Right renal pelvis (tissue), 4 donors: Measurements from ENCODE around the gene CDH22. TPM values are rescaled to one million over a fixed set of nuclear protein-coding genes. Genes with fewer than 3 reads are reported as not detected.
A peak's percentile ranks its signal among the peaks of the same experiment; 100 is the strongest.

Experiments
- DNase-seq, 4 donors: peaks; one replicate each; pipeline ENCODE4 v3.0.0-alpha.2; 2013; ENCODE audit warnings: low read depth in 4 of 4, low spot score in 3 of 4, missing footprints in 1 of 4
- polyA plus RNA-seq, 4 donors: library from polyadenylated mRNA; unstranded; fragments of 120-200 nt; gene quantifications; one replicate each; pipeline ENCODE4 v1.2.1, GENCODE V29; 2013; ENCODE audit not compliant: insufficient read length in 4 of 4

Gene CDH22, protein sequence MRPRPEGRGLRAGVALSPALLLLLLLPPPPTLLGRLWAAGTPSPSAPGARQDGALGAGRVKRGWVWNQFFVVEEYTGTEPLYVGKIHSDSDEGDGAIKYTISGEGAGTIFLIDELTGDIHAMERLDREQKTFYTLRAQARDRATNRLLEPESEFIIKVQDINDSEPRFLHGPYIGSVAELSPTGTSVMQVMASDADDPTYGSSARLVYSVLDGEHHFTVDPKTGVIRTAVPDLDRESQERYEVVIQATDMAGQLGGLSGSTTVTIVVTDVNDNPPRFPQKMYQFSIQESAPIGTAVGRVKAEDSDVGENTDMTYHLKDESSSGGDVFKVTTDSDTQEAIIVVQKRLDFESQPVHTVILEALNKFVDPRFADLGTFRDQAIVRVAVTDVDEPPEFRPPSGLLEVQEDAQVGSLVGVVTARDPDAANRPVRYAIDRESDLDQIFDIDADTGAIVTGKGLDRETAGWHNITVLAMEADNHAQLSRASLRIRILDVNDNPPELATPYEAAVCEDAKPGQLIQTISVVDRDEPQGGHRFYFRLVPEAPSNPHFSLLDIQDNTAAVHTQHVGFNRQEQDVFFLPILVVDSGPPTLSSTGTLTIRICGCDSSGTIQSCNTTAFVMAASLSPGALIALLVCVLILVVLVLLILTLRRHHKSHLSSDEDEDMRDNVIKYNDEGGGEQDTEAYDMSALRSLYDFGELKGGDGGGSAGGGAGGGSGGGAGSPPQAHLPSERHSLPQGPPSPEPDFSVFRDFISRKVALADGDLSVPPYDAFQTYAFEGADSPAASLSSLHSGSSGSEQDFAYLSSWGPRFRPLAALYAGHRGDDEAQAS
- under 1 TPM in 2 of 4 donors, not detected in 2; 0.07 to 0.12 TPM for polyA plus RNA-seq

DNA sequence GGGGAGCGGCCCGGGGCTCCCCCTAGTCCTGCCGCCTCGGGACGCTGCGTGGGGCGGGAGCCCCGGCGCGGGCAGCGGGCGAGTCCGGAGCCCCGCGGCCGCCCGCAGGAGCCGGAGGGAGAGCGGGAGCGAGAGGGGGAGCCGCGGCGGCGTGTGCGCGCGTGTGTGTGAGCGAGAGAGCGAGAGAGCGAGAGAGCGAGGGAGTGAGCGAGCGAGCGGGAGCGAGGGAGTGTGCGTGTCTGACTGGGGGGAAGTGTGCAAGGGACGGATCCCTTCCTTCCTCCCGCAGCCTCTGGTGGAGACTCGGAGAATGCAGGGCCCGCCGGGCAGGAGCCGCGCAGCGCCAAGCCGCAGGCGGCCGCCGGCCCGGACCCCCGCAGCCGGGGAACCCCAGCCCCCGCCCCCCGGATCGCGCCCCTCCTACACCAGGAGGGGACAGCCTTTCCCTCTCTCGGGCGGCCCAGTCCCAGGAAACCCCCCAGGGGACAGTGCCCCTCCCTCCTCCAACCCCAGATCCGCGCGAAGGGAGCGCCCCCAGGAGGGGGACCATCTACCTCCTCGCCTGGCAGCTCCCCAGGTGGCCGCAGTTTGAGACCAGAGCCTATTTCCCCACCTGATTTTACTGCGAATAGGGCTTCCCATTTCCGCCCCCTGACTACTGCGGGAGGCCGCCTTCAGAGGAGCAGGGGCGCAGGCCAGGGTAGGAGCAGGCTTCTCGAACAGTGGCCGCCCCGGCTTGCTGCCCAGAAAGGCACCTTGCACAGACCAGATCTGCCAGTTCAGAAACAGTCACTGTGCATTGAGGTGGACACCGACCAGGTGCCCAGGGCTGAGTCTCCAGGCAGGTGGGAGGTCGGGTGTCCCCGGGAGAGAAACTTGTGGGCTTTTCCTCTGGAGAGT lies at the start of gene CDH22:
Gene CDH22, minus strand, starts transcription at position 241 of the 900 bp plus-strand sequence. CDS start 57,204 bp downstream, outside the sequence.
- peak in 1 of 4 donors; percentile 29 for DNase-seq

- no peak for DNase-seq
Measured at GRCh38 chr20:46357030-46357514, 48.8 kb upstream of the CDH22 start.

DNA sequence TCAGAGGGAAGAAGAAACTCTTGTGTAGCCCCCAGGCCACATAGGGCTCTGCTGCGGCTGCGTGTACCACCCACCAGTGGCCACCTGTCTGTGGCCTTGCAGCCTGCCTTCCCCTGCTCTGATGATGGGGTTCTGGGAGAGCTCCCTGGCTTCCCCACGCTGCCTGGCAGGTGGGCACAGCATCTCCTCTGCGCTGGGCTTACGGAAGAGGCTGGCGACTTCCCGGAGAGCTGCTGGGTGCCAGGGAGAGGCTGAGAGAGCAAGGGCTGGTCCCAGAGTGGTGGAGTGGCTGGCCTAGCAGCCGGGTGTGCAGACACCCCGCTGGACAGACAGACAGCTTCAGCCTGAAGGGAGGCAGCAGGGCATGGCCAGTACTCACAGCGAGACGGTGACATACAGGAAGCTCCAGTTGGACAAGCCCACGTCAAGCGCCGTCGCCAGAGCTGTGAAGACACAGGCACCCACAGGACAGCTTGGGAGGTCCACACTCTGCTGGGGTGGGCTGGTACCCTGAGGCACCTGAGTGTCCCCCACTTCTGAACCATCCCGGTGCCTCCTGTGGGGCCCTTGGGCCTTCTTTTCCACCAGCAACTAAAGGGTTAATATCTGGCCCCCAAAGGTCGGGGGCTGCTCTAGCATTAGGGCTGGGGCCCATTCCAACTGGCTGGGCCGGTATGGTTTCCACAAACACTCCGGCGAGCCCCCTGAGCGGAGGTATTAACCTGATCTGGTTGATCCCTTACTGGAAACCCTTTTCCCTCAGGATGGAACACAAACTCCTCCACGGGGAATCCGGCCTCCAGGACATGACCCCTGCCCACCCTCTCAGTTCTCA lies 48.1 kb upstream of the CDH22 start:
- no peak for DNase-seq

- DNase-seq: no peak
Measured at GRCh38 chr20:46355778-46356177, 47.5 kb upstream of the CDH22 start.

- no peak for DNase-seq
Measured at GRCh38 chr20:46354920-46355654, 46.8 kb upstream of the CDH22 start.

DNA sequence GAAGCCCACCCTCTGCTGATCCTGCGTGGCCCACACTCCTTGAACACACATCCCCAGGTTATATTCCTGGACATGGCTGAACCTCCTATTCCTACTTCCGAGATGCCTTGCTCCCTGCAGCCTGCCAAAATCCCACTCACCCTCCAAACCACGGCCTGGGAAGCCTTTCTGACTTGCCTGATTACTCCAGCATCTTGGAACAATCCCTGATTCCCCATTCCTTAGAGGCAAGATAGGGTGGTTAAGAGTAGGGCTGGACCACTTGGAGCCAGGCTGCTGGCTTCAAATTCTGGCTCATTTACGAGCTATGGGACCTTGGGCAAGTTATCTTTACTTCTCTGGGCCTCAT lies 45.9 kb upstream of the CDH22 start:
- DNase-seq: no peak

DNA sequence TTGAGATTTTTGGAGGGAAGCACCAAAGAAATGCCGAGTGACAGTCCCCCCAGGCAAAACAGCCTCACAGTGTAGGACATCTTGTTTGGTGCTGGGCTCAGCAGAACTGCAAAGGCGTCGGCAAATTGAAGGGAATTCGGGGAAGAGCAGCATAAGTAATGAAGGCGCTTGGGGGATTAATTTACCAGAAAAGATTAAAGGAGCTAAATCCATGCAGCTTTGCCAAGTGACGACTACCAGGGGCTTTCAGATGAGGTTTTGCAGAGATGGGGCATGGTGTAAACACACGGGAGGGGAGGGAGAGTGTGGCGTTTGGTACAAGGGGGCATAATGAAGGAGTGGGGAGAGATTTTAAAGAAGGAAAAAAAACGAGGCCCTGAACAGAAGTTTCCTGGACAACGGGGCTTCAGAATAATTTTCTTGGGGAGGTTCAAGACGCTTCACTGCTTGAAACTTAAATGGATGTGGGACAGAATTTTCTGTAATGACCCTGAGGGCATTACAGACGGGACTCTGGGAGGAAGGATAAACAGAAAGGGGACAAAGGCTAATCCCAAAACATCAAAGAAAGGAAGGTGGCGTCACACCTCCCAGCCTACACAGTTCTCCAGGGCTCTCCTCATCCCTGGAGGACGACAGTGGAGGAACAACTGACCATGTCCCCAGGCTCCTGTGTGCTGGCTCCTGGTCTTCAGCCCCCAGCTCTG lies 45.4 kb upstream of the CDH22 start:
- no peak for DNase-seq

GRCh38 chr20:46352370-46352938 lies 44.2 kb upstream of the CDH22 start:
- DNase-seq: no peak

DNA sequence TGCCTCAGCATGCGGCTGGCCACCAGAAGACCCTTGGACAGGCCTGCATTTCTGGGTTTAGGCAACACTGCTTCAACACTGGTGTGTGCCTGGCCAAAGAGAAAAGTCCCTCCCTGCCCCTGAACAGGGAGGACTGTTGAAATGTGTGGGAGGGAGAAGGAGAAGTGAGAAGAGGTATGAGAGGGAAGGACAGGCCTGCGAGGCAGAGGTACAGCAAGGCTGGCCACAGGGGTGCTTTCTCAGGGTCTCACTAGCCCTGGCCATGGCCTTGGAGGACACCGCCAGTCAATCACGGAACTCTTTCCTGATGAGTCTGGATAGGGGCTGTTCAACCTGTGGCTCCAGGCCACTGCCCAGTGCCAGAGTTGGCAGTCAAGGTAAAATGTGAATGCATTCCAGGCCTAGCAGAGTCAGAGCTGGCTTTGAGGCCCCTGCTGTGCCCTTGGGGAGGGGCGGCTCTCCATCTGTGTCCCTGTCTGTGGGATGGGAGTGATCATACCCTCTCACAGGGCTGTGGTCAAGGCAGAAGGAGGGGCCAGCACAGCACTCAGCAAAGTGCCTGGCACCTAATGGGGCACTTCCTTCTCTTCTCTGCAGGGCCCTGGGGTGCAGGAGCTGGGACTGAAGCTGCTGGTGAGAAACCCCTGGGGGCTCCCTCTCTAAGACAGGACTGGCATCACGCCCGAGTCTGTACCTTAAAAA lies 43.2 kb upstream of the CDH22 start:
- no peak for DNase-seq

DNA sequence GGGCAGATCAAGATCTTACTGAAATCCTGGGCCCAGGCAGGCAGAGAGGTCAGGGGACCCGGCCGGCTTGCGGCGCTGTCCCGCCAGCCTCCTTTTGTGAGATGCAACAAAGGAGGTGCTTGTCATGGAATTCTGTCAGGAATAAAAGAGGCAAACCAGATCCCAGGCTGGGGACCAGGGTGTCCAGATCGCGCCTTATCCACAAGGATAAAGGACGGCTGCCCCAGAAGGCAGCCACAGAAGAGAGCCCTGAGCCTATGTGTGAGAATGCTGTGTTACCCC lies 42.6 kb upstream of the CDH22 start:
- DNase-seq: no peak

GRCh38 chr20:46350201-46350985 lies 42.1 kb upstream of the CDH22 start:
- no peak for DNase-seq

GRCh38 chr20:46349742-46350056 lies 41.4 kb upstream of the CDH22 start:
- DNase-seq: no peak

DNA sequence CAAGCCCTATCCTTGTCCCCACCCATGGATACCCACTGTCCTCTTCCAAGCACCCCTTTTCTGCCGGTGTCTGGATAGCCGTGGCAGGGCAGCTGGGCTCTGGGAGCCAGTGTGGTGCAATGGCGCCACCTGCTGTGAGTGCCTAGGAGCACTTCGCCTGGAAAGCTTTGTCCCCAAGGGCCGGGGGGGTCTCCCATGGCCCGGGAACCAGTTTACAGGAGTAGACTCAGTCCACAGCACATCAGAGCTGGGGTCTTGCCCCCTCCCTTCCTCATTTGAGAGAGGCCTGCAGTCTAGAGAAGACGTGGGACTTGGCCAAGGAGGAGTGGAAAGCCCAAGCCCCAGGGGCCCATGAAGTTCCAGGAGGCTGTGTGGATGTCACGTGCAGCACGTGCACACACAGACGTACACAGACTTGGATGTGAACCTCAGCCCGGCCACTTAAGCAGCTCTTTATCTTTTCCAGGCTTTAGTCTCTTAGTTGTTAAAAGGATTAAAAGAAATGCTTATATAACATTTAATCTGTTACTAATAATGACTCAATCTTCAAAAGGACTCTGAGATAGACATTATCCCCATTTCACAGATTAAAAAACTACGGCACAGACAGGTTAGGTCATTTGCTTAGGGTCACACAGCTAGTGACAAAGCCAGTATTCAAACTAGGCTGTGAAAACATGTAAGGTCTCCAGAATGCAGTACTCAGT lies 40.9 kb upstream of the CDH22 start:
- no peak for DNase-seq

- no peak for DNase-seq
Measured at GRCh38 chr20:46347841-46348803, 39.8 kb upstream of the CDH22 start.

- no peak for DNase-seq
Measured at GRCh38 chr20:46346770-46347169, 38.5 kb upstream of the CDH22 start.
